Measurements from ENCODE around the gene NAALADL2. TPM values are rescaled to one million over a fixed set of nuclear protein-coding genes. Genes with fewer than 3 reads are reported as not detected.

Gene NAALADL2
- total RNA-seq, 1 donor from 2014 or later, result 11.5 TPM

DNA sequence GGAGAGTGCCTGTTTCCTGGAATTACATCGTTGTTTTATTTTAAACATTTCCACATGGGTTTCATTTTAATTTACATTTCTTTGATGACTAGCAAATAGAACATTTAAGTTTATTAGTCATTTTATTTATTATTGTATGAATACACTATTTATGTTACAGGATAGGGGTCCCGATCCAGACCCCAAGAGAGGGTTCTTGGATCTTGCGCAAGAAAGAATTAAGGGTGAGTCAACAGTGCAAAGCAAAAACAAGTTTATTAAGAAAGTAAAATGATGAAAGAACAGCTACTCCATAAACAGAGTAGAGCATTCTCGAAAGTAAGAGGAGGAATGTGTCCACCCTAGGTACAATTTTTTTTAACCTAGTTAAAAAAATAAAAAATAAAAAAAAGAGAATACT, 539.5 kb downstream of the NAALADL2 start:
- Histone ChIP-seq H2AFZ (replicated peaks) (no peak overlapping the region), H3K9ac (no peak overlapping the region), H3K9me3 (ENCODE audit: low read depth) (no peaks in the 10 kb centered on the region), H3K27ac (no peak overlapping the region), H4K20me1 (ENCODE audit: low read depth) (no peaks in the 10 kb centered on the region), H3K27me3 (no peaks in the 10 kb centered on the region), H3K4me2 (no peak overlapping the region), H3K4me1 (peaks cover 17% of the 10 kb centered on the region), H3K79me2 (ENCODE audit: low read depth) (no peaks in the 10 kb centered on the region), H3F3A (ENCODE audit: low read depth) (no peaks in the 10 kb centered on the region), H3K4me3 (no peak overlapping the region), H3K36me3 (no peaks in the 10 kb centered on the region)
- no peak for DNase-seq (ENCODE audit: low spot score)
- no peak overlapping the region for H3K27ac Mint-ChIP-seq
- H3K4me1 Mint-ChIP-seq, result peaks cover 18% of the 10 kb centered on the region
- H3K36me3 Mint-ChIP-seq, result no peaks in the 10 kb centered on the region
- TF ChIP-seq, protein P1, sequence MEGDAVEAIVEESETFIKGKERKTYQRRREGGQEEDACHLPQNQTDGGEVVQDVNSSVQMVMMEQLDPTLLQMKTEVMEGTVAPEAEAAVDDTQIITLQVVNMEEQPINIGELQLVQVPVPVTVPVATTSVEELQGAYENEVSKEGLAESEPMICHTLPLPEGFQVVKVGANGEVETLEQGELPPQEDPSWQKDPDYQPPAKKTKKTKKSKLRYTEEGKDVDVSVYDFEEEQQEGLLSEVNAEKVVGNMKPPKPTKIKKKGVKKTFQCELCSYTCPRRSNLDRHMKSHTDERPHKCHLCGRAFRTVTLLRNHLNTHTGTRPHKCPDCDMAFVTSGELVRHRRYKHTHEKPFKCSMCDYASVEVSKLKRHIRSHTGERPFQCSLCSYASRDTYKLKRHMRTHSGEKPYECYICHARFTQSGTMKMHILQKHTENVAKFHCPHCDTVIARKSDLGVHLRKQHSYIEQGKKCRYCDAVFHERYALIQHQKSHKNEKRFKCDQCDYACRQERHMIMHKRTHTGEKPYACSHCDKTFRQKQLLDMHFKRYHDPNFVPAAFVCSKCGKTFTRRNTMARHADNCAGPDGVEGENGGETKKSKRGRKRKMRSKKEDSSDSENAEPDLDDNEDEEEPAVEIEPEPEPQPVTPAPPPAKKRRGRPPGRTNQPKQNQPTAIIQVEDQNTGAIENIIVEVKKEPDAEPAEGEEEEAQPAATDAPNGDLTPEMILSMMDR (IDR thresholded peaks at IDR 0.05), result no peak
- no peak for TF ChIP-seq EZH2 (IDR thresholded peaks at IDR 0.05)
- TF ChIP-seq EZH2phosphoT487 (IDR thresholded peaks at IDR 0.05), result no peak
- no peaks in the 10 kb centered on the region for H3K27me3 Mint-ChIP-seq (ENCODE audit: insufficient read depth, low read depth)
- no peak overlapping the region for H3K4me3 Mint-ChIP-seq
- H3K9me3 Mint-ChIP-seq, result peaks cover 3% of the 10 kb centered on the region

DNA sequence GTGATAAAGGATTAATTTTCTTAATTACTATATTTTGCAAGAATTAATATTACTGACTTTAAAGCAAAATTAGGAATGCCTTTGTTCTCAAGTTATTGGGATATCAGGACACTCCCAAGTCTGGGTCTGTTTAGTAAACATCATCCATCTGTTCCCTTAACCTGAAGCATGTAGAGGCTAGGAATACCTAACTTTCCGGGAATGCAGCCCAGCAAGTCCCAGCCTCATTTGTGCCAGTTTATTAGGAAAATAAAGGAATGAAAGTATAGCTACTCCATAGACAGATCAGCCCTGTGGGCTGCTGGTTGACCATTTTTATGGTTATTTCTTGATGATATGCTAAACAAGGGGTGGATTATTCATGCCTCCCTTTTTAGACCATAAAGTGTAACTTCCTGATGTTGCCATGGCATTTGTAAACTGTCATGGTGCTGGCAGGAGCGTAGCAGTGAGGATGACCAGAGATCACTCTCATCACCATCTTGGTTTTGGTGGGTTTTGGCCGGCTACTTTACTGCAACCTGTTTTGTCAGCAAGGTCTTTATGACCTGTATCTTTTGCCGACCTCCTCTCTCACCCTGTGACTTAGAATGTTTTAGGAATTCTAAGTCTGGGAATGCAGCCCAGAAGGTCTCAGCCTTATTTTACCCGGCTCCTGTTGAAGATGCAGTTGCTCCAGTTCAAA, 540.2 kb downstream of the NAALADL2 start:
- H3K4me2 ChIP-seq, result no peak overlapping the region
- H3K36me3 Mint-ChIP-seq, result no peaks in the 10 kb centered on the region
- H3K27me3 Mint-ChIP-seq (ENCODE audit: insufficient read depth, low read depth), result no peaks in the 10 kb centered on the region
- no peaks in the 10 kb centered on the region for H3K36me3 ChIP-seq
- H3K4me3 ChIP-seq, result no peak overlapping the region
- no peak overlapping the region for H2AFZ ChIP-seq (replicated peaks)
- no peak for TF ChIP-seq EZH2phosphoT487 (IDR thresholded peaks at IDR 0.05)
- no peaks in the 10 kb centered on the region for H3K27me3 ChIP-seq
- H3K9me3 ChIP-seq (ENCODE audit: low read depth), result no peaks in the 10 kb centered on the region
- no peaks in the 10 kb centered on the region for H3K79me2 ChIP-seq (ENCODE audit: low read depth)
- no peak overlapping the region for H3K27ac Mint-ChIP-seq
- no peak overlapping the region for H3K4me3 Mint-ChIP-seq
- no peak overlapping the region for H3K9ac ChIP-seq
- H3K4me1 Mint-ChIP-seq, result peaks cover 18% of the 10 kb centered on the region
- H3K9me3 Mint-ChIP-seq, result peaks cover 2% of the 10 kb centered on the region
- H4K20me1 ChIP-seq (ENCODE audit: low read depth), result no peaks in the 10 kb centered on the region
- H3F3A ChIP-seq (ENCODE audit: low read depth), result no peaks in the 10 kb centered on the region
- peaks cover 17% of the 10 kb centered on the region for H3K4me1 ChIP-seq
- H3K27ac ChIP-seq, result no peak overlapping the region
- no peak for DNase-seq (ENCODE audit: low spot score)

DNA sequence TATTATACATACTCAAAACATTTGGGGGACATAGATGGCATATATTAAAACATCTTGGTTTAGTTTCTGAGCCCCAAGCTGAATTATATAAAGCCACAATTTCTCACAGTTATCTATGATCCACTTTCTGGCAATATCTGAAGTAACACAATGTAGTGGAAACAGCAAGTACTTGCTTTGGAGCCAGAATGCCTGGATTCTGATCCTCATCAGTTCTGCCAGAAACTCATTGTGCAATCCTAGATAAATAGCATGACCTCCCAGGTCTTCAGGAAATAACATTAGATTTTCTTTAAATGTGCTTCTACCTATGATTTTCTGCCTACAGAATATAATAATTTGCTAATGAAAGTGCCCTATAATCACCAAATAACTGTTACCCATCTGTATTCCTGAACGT, 544.9 kb downstream of the NAALADL2 start:
- Histone ChIP-seq H3K4me1 (peaks cover 3% of the 10 kb centered on the region), H4K20me1 (ENCODE audit: low read depth) (no peaks in the 10 kb centered on the region), H3K4me2 (no peak overlapping the region), H3K27me3 (no peaks in the 10 kb centered on the region), H3K27ac (no peak overlapping the region), H3K4me3 (no peak overlapping the region), H3K9ac (no peak overlapping the region), H3F3A (ENCODE audit: low read depth) (no peaks in the 10 kb centered on the region), H3K36me3 (no peaks in the 10 kb centered on the region), H2AFZ (replicated peaks) (no peak overlapping the region), H3K9me3 (ENCODE audit: low read depth) (no peaks in the 10 kb centered on the region), H3K79me2 (ENCODE audit: low read depth) (no peaks in the 10 kb centered on the region)
- Mint-ChIP-seq H3K27me3 (ENCODE audit: insufficient read depth, low read depth) (no peaks in the 10 kb centered on the region), H3K4me3 (no peak overlapping the region), H3K36me3 (no peaks in the 10 kb centered on the region), H3K4me1 (no peaks in the 10 kb centered on the region), H3K27ac (no peak overlapping the region), H3K9me3 (no peaks in the 10 kb centered on the region)
- DNase-seq (ENCODE audit: low spot score), result no peak
- TF ChIP-seq EZH2phosphoT487 (IDR thresholded peaks at IDR 0.05), result no peak
- TF ChIP-seq, protein P1 (IDR thresholded peaks at IDR 0.05), result no peak
- no peak for TF ChIP-seq EZH2 (IDR thresholded peaks at IDR 0.05)

DNA sequence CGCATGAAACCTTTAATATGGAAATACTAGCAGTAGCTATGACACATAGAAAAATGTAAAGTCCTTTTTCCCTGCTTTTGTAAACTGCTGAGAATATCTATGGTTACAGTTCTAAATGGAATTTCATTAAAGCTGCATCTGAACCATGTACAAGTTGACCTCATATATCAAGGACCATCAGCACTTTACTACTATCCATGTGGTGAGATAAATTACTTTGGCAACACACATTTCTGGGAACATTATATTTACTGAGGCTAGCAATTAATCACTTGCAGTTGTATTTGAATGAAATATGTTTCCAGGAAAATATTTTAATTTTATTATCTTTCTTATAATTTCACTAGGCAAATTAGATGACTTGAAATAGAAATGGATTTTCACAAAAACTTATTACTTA, 545.5 kb downstream of the NAALADL2 start:
- Histone ChIP-seq H2AFZ (replicated peaks) (no peak overlapping the region), H3K9me3 (ENCODE audit: low read depth) (no peaks in the 10 kb centered on the region), H3F3A (ENCODE audit: low read depth) (no peaks in the 10 kb centered on the region), H3K4me3 (no peak overlapping the region), H3K27ac (no peak overlapping the region), H3K9ac (no peak overlapping the region), H3K27me3 (no peaks in the 10 kb centered on the region), H3K4me1 (no peaks in the 10 kb centered on the region), H4K20me1 (ENCODE audit: low read depth) (no peaks in the 10 kb centered on the region), H3K79me2 (ENCODE audit: low read depth) (no peaks in the 10 kb centered on the region), H3K4me2 (no peak overlapping the region), H3K36me3 (no peaks in the 10 kb centered on the region)
- no peaks in the 10 kb centered on the region for H3K9me3 Mint-ChIP-seq
- no peaks in the 10 kb centered on the region for H3K4me1 Mint-ChIP-seq
- H3K27me3 Mint-ChIP-seq (ENCODE audit: insufficient read depth, low read depth), result no peaks in the 10 kb centered on the region
- TF ChIP-seq, protein P1 (IDR thresholded peaks at IDR 0.05), result no peak
- TF ChIP-seq EZH2phosphoT487 (IDR thresholded peaks at IDR 0.05), result no peak
- TF ChIP-seq EZH2 (IDR thresholded peaks at IDR 0.05), result no peak
- H3K4me3 Mint-ChIP-seq, result no peak overlapping the region
- DNase-seq (ENCODE audit: low spot score), result no peak
- no peak overlapping the region for H3K27ac Mint-ChIP-seq
- no peaks in the 10 kb centered on the region for H3K36me3 Mint-ChIP-seq

Data from neural progenitor cell (in vitro differentiated cells).